ENCODE results near the gene ZNF611.

DNA sequence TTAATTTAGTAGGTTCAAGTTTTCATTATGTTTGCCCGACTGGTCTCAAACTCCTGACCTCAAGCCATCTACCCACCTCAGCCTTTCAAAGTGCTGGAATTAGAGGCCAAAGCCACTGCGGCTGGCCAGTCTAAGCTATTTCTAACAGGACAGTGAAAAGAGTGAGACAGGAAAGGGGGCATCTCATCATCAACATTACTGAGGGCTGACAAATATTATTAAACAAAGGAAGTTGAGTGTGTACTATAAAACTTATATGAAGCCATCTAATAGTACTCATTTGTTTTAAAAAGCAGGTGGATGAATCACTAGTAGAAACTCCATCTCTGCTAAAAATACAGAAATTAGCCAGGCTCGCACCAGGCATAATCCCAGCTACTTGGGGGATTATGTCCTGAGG lies 24.3 kb downstream of the ZNF611 start:
- TF ChIP-seq, protein P1, sequence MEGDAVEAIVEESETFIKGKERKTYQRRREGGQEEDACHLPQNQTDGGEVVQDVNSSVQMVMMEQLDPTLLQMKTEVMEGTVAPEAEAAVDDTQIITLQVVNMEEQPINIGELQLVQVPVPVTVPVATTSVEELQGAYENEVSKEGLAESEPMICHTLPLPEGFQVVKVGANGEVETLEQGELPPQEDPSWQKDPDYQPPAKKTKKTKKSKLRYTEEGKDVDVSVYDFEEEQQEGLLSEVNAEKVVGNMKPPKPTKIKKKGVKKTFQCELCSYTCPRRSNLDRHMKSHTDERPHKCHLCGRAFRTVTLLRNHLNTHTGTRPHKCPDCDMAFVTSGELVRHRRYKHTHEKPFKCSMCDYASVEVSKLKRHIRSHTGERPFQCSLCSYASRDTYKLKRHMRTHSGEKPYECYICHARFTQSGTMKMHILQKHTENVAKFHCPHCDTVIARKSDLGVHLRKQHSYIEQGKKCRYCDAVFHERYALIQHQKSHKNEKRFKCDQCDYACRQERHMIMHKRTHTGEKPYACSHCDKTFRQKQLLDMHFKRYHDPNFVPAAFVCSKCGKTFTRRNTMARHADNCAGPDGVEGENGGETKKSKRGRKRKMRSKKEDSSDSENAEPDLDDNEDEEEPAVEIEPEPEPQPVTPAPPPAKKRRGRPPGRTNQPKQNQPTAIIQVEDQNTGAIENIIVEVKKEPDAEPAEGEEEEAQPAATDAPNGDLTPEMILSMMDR (IDR thresholded peaks at IDR 0.05), result no peak
- TF ChIP-seq EP300 (IDR thresholded peaks at IDR 0.05) (no peak), POLR2A (IDR thresholded peaks at IDR 0.05; ENCODE audit: low read depth) (no peak), POLR2AphosphoS5 (IDR thresholded peaks at IDR 0.05) (no peak)

Measured in esophagus muscularis mucosa (tissue), 4 donors.